Measurements from ENCODE around the gene SDE2.

The SDE2 gene

DNA sequence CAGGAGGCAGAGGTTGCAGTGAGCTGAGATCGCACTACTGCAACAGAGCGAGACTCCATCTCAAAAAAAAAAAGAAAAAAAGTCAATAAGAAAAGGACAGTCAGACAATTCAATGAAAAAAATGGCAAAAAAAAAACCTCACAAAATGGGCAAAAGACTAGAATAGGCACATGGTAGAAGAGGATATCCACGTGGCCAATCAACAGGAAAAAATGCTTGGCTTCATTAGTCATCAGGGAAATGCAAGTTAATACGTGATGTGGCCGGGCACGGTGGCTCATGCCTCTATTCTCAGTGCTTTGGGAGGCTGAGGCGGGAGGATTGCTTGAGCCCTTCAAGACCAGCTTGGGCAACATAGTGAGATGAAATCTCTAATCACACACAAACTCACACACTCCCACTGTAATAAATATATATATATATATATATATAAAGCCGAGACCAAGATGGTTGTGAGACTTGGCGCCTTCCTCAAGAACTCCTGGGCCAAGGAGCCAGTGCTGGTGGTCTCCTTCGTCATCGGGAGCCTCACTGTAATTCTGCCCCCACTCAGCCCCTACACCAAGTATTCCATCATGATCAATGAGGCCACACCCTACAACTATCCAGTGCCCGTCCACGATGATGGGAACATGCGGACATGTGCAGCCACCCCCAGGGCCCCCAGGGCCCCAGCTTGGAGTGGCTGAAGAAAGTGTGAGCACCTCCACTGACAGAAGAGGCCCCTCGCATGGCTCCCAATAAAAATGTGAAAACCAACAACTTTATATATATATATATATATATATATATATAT, 35.2 kb downstream of the SDE2 start:
- no peak for TF ChIP-seq BHLHE40 (IDR thresholded peaks at IDR 0.05; ENCODE audit: borderline replicate concordance)
- TF ChIP-seq SUZ12 (IDR thresholded peaks at IDR 0.05) = no peak
- no peak for TF ChIP-seq FOXA1 (IDR thresholded peaks at IDR 0.05)
- no peak for TF ChIP-seq ZNF384 (IDR thresholded peaks at IDR 0.05)
- no peak for TF ChIP-seq ELF4 (IDR thresholded peaks at IDR 0.05)
- TF ChIP-seq, protein P1, sequence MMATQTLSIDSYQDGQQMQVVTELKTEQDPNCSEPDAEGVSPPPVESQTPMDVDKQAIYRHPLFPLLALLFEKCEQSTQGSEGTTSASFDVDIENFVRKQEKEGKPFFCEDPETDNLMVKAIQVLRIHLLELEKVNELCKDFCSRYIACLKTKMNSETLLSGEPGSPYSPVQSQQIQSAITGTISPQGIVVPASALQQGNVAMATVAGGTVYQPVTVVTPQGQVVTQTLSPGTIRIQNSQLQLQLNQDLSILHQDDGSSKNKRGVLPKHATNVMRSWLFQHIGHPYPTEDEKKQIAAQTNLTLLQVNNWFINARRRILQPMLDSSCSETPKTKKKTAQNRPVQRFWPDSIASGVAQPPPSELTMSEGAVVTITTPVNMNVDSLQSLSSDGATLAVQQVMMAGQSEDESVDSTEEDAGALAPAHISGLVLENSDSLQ (IDR thresholded peaks at IDR 0.05) = no peak
- TF ChIP-seq L3MBTL2 (conservative IDR thresholded peaks at IDR 0.05) = no peak
- TF ChIP-seq SP1 (IDR thresholded peaks at IDR 0.05) = no peak
- no peak for TF ChIP-seq TARDBP (IDR thresholded peaks at IDR 0.05)
- no peak for TF ChIP-seq FOXM1 (IDR thresholded peaks at IDR 0.05; ENCODE audit: borderline replicate concordance)
- no peak for TF ChIP-seq CTBP1 (IDR thresholded peaks at IDR 0.05; ENCODE audit: borderline replicate concordance)
- TF ChIP-seq NFRKB (IDR thresholded peaks at IDR 0.05) = no peak
- TF ChIP-seq HDGF (IDR thresholded peaks at IDR 0.05; ENCODE audit: borderline replicate concordance) = no peak
- TF ChIP-seq LEF1 (IDR thresholded peaks at IDR 0.05; ENCODE audit: borderline replicate concordance) = no peak
- ChIA-PET CTCF (interaction anchor here (0.7 to 1.8 kb wide), 6 partner anchors 9 to 495 kb away, joined by 3 to 8 read pairs (median 4); partner anchors contain the start of gene PARP1), POLR2A (no interaction called here)
- no peak for DNase-seq (ENCODE audit: extremely low spot score)

DNA sequence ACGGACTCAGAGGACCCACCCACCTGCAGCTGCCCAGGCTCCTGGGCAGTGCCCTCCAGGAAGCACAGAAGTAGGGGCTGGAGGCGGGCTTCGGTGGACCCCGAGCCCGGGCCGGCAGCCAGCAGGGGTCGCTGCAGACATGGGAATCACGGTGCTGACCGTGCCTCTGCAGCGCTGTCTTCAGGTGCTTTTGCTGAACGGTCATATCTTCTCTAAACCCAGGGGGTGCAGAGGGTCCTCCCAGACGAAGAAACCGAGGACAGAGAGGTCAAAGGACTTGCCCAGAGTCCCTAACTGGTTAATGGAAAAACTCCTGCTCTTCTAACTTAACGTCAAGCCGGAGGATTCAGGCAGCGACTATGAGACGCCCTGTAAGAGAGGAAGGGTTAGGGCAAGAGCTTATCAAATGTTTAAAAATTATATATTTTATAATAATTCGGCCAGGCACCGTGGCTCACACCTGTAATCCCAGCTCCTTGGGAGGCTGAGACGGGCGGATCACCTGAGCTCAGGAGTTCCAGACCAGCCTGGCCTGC, 36.6 kb downstream of the SDE2 start:
- ChIA-PET POLR2A (interaction anchor here (0.7 to 2.1 kb wide), 2 partner anchors 39 to 185 kb away, joined by 3 to 9 read pairs; partner anchors contain the start of genes PYCR2 and SRP9), CTCF (interaction anchor here (0.6 to 1.8 kb wide), 18 partner anchors 8 to 494 kb away, joined by 3 to 16 read pairs (median 4); partner anchors contain the start of gene PARP1)
- TF ChIP-seq FOXA1 (IDR thresholded peaks at IDR 0.05) (no peak), FOXM1 (IDR thresholded peaks at IDR 0.05; ENCODE audit: borderline replicate concordance) (no peak; the same call in 1 of the 2 replicates), TARDBP (IDR thresholded peaks at IDR 0.05) (no peak), HDGF (IDR thresholded peaks at IDR 0.05; ENCODE audit: borderline replicate concordance) (no peak), L3MBTL2 (conservative IDR thresholded peaks at IDR 0.05) (no peak), BHLHE40 (IDR thresholded peaks at IDR 0.05; ENCODE audit: borderline replicate concordance) (no peak), ARNT (IDR thresholded peaks at IDR 0.05) (no peak)
- DNase-seq (ENCODE audit: extremely low spot score) = peak; percentile 93

DNA sequence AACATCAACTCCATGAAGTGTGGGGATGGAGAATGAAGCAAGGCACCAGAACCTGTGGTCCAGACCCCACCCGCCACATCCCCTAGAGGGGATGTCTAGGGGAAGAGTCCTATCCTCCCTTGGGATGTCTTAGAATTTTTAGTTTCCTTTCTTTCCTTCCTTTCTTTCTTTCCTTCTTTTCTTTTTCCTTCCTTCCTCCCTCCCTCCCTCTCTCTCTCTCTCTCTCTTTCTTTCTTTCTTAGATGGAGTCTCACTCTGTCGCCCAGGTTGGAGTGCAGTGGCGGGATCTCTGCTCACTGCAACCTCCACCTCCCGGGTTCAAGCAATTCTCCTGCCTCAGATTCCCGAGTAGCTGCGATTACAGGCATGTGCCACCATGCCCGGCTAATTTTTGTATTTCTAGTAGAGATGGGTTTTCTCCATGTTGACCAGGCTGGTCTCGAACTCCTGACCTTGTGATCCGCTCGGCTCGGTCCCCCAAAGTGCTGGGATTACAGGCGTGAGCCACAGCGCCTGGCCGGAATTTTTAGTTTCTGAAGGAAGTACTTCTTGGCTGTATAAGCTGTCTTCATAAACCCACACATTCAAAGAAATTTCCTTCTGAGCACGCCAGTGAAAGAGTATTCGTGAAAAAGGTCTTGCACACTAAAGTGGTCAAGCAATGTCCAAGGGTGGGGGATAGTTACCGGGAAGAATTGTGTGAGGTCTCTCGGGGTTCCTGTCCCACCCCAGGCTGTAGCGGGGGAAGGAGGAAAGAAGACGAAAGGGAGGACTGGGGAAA, 37.3 kb downstream of the SDE2 start:
- TF ChIP-seq CTBP1 (IDR thresholded peaks at IDR 0.05; ENCODE audit: borderline replicate concordance) = no peak
- no peak for TF ChIP-seq TARDBP (IDR thresholded peaks at IDR 0.05)
- no peak for TF ChIP-seq BHLHE40 (IDR thresholded peaks at IDR 0.05; ENCODE audit: borderline replicate concordance)
- DNase-seq (ENCODE audit: extremely low spot score) = no peak
- ChIA-PET CTCF (interaction anchor here (0.6 to 1.8 kb wide), 14 partner anchors 9 to 493 kb away, joined by 3 to 16 read pairs (median 4); no protein-coding TSS in a partner anchor), POLR2A (interaction anchor here (1.1 to 2.1 kb wide), 2 partner anchors 11 to 38 kb away, joined by 3 to 9 read pairs; partner anchors contain the start of gene PYCR2)

DNA sequence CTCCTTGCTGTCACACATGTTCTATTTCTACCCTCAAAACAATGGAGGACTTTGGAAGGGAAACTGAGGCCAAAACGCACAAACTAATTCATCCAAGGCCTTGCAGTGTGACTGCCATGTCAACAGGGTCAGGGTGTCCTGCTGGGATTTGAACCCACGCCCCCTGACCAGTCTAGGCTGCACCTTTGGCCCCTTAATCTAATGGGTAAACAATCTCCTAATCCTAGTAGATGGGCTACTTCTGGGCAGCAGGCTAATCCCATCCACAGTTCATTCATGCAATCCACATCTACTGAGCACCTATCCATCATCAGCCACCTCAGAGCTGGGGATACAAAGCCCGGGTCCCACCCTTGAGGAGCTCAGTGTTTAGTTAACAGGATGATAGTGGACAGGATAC, 41.1 kb downstream of the SDE2 start:
- DNase-seq (ENCODE audit: extremely low spot score) = no peak
- TF ChIP-seq L3MBTL2 (conservative IDR thresholded peaks at IDR 0.05) (no peak), BHLHE40 (IDR thresholded peaks at IDR 0.05; ENCODE audit: borderline replicate concordance) (no peak), FOXK2 (IDR thresholded peaks at IDR 0.05) (no peak), TARDBP (IDR thresholded peaks at IDR 0.05) (no peak), LEF1 (IDR thresholded peaks at IDR 0.05; ENCODE audit: borderline replicate concordance) (no peak), ARNT (IDR thresholded peaks at IDR 0.05) (no peak), FOXA1 (IDR thresholded peaks at IDR 0.05) (no peak), CTBP1 (IDR thresholded peaks at IDR 0.05; ENCODE audit: borderline replicate concordance) (no peak), SUZ12 (IDR thresholded peaks at IDR 0.05) (no peak), NFRKB (IDR thresholded peaks at IDR 0.05) (no peak)
- ChIA-PET CTCF (no interaction called here), POLR2A (no interaction called here)

DNA sequence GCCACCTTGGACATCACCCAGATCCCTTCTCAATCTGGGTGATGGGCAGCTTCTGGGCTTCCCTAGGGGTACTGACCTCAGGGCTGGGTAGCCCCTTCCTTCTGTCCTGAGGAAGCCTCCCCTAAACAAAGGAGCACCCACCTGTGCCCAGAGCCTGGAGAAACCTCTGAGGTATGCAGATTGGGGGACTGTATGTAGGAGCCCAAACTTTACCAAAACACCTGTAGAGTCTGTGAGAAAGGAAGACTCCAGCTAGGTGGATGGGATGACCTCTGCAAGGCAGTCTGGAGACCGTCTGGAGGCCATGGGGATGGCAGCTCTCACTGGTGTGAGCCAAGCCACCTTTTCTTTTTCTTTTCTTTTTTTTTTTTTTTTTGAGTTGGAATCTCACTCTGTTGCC, 44.4 kb downstream of the SDE2 start:
- ChIA-PET CTCF (interaction anchor here (0.6 to 1.8 kb wide), 3 partner anchors 8 to 27 kb away, joined by 3 to 6 read pairs (median 3); no protein-coding TSS in a partner anchor), POLR2A (no interaction called here)
- DNase-seq (ENCODE audit: extremely low spot score) = no peak
- TF ChIP-seq L3MBTL2 (conservative IDR thresholded peaks at IDR 0.05) = no peak
- TF ChIP-seq, protein P1 (IDR thresholded peaks at IDR 0.05) = no peak
- TF ChIP-seq ELF4 (IDR thresholded peaks at IDR 0.05) = no peak
- TF ChIP-seq TARDBP (IDR thresholded peaks at IDR 0.05) = no peak
- no peak for TF ChIP-seq BHLHE40 (IDR thresholded peaks at IDR 0.05; ENCODE audit: borderline replicate concordance)
- no peak for TF ChIP-seq SP1 (IDR thresholded peaks at IDR 0.05)
- no peak for TF ChIP-seq NFRKB (IDR thresholded peaks at IDR 0.05)
- no peak for TF ChIP-seq ZNF384 (IDR thresholded peaks at IDR 0.05)
- TF ChIP-seq SUZ12 (IDR thresholded peaks at IDR 0.05) = no peak

DNA sequence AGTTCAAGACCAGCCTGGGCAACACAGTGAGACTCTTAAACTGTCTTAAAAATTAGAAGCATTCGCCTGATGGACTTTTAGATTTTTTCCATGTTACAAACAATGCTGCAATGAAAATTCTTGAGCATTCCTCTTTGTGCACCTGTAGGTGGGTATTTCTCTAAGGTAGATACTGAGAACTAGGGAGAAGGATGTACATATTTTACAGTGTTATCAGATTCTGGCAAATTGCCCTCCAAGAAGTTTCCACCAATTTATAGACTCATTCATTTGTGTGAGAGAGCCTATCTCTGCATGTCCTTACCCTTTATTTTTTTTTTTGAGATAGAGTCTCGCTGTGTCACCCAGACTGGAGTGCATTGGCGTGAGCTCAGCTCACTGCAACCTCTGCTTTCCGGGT, 45.8 kb downstream of the SDE2 start:
- ChIA-PET CTCF (interaction anchor here (1.8 kb wide), 1 partner anchor 10 kb away, joined by 6 read pairs; no protein-coding TSS in a partner anchor), POLR2A (no interaction called here)
- DNase-seq (ENCODE audit: extremely low spot score) = no peak
- TF ChIP-seq FOXM1 (IDR thresholded peaks at IDR 0.05; ENCODE audit: borderline replicate concordance) (no peak), SUZ12 (IDR thresholded peaks at IDR 0.05) (no peak), BHLHE40 (IDR thresholded peaks at IDR 0.05; ENCODE audit: borderline replicate concordance) (no peak), FOXA1 (IDR thresholded peaks at IDR 0.05) (no peak), ZNF384 (IDR thresholded peaks at IDR 0.05) (no peak), HDGF (IDR thresholded peaks at IDR 0.05; ENCODE audit: borderline replicate concordance) (no peak), ARNT (IDR thresholded peaks at IDR 0.05) (no peak), ELF4 (IDR thresholded peaks at IDR 0.05) (no peak), TARDBP (IDR thresholded peaks at IDR 0.05) (no peak), FOXK2 (IDR thresholded peaks at IDR 0.05) (no peak), NFRKB (IDR thresholded peaks at IDR 0.05) (no peak), CTBP1 (IDR thresholded peaks at IDR 0.05; ENCODE audit: borderline replicate concordance) (no peak), L3MBTL2 (conservative IDR thresholded peaks at IDR 0.05) (no peak), LEF1 (IDR thresholded peaks at IDR 0.05; ENCODE audit: borderline replicate concordance) (no peak), SP1 (IDR thresholded peaks at IDR 0.05) (no peak)
- TF ChIP-seq, protein P1 (IDR thresholded peaks at IDR 0.05) = no peak

Measured in HEK293T (cell line).